HG03521 (cell line): ENCODE measurements around the gene DOK3.
A peak's percentile ranks its signal among the peaks of the same experiment; 100 is the strongest.

Source experiments
- ATAC-seq: cut with Tn5 transposase; IDR thresholded peaks from one replicate; pipeline ENCODE4 v1.9.1; 2021; ENCODE audit warnings: mild to moderate bottlenecking, moderate library complexity; ENCODE audit not compliant: unreplicated experiment

Gene DOK3

GRCh38 chr5:177509381-177509951 lies at the start of gene DOK3:
Gene DOK3 (minus strand): TSS chr5:177509826. CDS start chr5:177509540, 286 bp downstream.
- no peak for ATAC-seq

GRCh38 chr5:177557796-177558195 lies 48.2 kb upstream of the DOK3 start:
- no peak for ATAC-seq

GRCh38 chr5:177557041-177557647 lies 47.5 kb upstream of the DOK3 start:
- ATAC-seq = no peak

GRCh38 chr5:177555665-177556064 lies 46.0 kb upstream of the DOK3 start:
- ATAC-seq = no peak

- ATAC-seq = no peak
Observed at GRCh38 chr5:177555228-177555627, 45.6 kb upstream of the DOK3 start.

DNA sequence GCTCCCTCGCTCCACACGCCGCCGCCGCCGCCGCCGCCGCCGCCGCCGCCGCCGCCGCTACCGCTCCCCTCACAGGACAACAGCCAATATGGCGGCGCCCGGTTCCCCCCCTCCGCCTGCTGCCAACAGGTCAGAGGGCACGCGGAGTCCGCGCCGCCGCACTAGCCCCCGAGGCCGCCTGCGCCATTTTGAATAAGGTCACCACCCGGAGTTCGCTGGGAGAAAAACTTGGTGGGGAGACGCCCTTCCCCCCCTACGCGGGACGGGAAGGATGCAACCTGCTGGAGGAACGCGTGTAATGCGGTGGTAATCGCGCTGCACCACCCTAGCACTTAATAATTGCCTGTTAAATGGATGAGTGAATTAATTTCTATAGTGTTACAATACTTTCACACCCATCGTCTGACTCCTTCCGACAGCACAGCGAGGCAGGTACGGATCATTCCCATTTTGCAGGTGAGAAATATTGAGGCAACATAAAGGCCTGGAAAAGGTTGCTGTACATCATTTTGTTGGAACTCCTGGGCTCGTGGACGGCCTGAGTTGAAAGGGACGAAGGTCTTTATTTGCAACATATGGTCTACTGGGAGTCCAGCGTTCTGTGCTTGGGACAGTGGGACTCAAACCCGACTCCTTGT lies 45.0 kb upstream of the DOK3 start, which contains the start of gene FAM193B:
Gene FAM193B, minus strand, starts transcription at position 90 of the 638 bp plus-strand sequence. CDS start 105 bp downstream, outside the sequence.
- ATAC-seq = peak; percentile 87

- peak; percentile 23 for ATAC-seq
Observed at GRCh38 chr5:177553671-177554429, 44.2 kb upstream of the DOK3 start.

- no peak for ATAC-seq
Observed at GRCh38 chr5:177552839-177553455, 43.3 kb upstream of the DOK3 start.

- ATAC-seq = no peak
Observed at GRCh38 chr5:177550122-177550521, 40.5 kb upstream of the DOK3 start.

GRCh38 chr5:177548495-177548894 lies 38.9 kb upstream of the DOK3 start:
- no peak for ATAC-seq

GRCh38 chr5:177547736-177548135 lies 38.1 kb upstream of the DOK3 start:
- no peak for ATAC-seq

GRCh38 chr5:177546258-177546741 lies 36.7 kb upstream of the DOK3 start:
- ATAC-seq = no peak

GRCh38 chr5:177545487-177546257 lies 36.0 kb upstream of the DOK3 start:
- no peak for ATAC-seq

DNA sequence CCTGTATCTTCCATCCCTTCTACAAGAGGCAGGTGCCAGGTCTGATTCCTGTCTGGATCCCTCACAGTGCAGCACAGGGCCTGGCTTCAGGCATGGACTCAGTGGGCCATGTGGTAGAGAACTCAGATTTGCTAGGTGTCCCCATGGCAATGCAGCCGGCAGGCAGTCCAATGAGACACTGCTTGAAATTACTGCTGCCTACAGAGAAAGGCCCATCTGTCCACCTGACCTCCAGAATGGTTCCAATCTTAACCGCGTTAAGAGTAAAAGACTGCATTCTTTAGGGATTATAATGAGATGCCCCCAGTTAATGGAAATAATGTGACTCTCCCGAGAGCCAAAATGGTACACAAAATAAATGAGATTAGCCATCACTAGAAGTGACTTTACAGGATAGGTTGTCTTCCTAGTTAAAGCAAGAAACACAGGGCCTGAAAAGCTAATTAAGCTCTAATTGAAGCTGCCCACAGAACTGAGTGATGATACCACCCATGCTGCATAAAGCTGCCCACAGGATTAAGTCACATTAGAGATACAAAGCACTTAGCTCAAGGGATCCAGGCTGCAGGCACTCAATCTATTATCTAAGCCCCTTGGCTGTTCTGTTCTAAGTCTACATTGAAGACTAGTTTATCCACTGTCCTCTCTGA lies 33.3 kb upstream of the DOK3 start:
- ATAC-seq = no peak

- ATAC-seq = no peak
Observed at GRCh38 chr5:177540438-177540837, 30.8 kb upstream of the DOK3 start.

GRCh38 chr5:177539411-177539810 lies 29.8 kb upstream of the DOK3 start:
- ATAC-seq = no peak

GRCh38 chr5:177538876-177539275 lies 29.2 kb upstream of the DOK3 start:
- ATAC-seq = no peak

- ATAC-seq = no peak
Observed at GRCh38 chr5:177537389-177538361, 28.0 kb upstream of the DOK3 start.

GRCh38 chr5:177536386-177536785 lies 26.8 kb upstream of the DOK3 start:
- ATAC-seq = no peak
